ENCODE measurements around the gene CCR6. TPM values are rescaled to one million over a fixed set of nuclear protein-coding genes. Genes with fewer than 3 reads are reported as not detected.

The CCR6 gene
- total and polyA plus RNA-seq, 10 of the 15 experiments (the other 5 are each of a cell fraction or from before 2014, with no cell fraction given), result 2.2 to 7.6 (median 6.7) TPM

GRCh38 chr6:167094820-167095637, 27.9 kb upstream of the CCR6 start (continued):
- TF ChIP-seq CBFB (IDR thresholded peaks at IDR 0.05; ENCODE audit: low read depth) (peak; percentile 93), MAX (IDR thresholded peaks at IDR 0.05; ENCODE audit: low read depth, low read length) (no peak; the same call in none of the 2 replicates), BCL3 (IDR thresholded peaks at IDR 0.05; ENCODE audit: borderline replicate concordance, insufficient read depth, low read depth, low read length, poor library complexity, severe bottlenecking) (peak; percentile 86), REST (IDR thresholded peaks at IDR 0.05; ENCODE audit: low read depth, low read length) (no peak), JUND (IDR thresholded peaks at IDR 0.05; ENCODE audit: low read depth, low read length) (peak; percentile 50; the same call in 1 of the 2 replicates), CREB1 (IDR thresholded peaks at IDR 0.05; ENCODE audit: low read depth) (peak; percentile 69), NKRF (conservative IDR thresholded peaks at IDR 0.05) (0 out of 2 replicates have a peak, but pooled peaks have one; percentile 16), TAF1 (IDR thresholded peaks at IDR 0.05; ENCODE audit: borderline replicate concordance, low read depth, low read length) (peak; percentile 77), IRF3 (IDR thresholded peaks at IDR 0.05) (no peak), MYC (IDR thresholded peaks at IDR 0.05; ENCODE audit: insufficient read depth, insufficient read length, insufficient replicate concordance, low read length, severe bottlenecking) (no peak), ZBTB4 (CRISPR knock-in tag; IDR thresholded peaks at IDR 0.05) (no peak), KDM1A (IDR thresholded peaks at IDR 0.05; ENCODE audit: borderline replicate concordance) (no peak), ZZZ3 (IDR thresholded peaks at IDR 0.05; ENCODE audit: control insufficient read depth, insufficient read length, low read depth) (no peak), POLR2A (IDR thresholded peaks at IDR 0.05; ENCODE audit: low read depth, low read length) (peak; percentile 68), FOS (IDR thresholded peaks at IDR 0.05; ENCODE audit: borderline replicate concordance, extremely low read depth, insufficient read length) (no peak), LARP7 (IDR thresholded peaks at IDR 0.05) (0 out of 2 replicates have a peak, but pooled peaks have one; percentile 20), MEF2A (IDR thresholded peaks at IDR 0.05; ENCODE audit: insufficient read depth, low read depth, low read length) (0 out of 2 replicates have a peak, but pooled peaks have one; percentile 30)

Measured in GM12878 (cell line).